HG03175 (cell line): Measurements from ENCODE around the gene ZNF420.

Experiments
- ATAC-seq: cut with Tn5 transposase; IDR thresholded peaks from one replicate; pipeline ENCODE4 v1.9.1; 2021; ENCODE audit warnings: mild to moderate bottlenecking, moderate library complexity; ENCODE audit not compliant: unreplicated experiment

The ZNF420 gene

DNA sequence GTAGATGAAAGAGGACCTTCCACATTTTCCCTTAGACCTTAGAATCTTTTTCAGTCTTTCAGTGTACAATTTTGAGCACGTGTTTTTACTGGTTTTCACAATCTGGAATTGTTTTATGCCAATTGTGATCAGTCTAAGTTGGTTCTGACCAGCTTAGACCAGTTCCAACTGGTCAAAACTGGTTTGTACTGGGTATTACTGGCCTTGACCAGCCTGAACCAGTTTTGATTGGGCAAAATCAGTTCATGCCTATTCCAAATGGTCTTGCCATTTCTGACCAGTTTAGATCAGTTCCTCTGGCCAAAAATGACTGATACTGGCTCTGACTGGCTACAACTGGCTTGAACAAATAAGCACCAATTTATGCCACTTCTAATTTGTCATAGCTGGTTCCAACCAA, 57.9 kb downstream of the ZNF420 start:
- no peak for ATAC-seq

DNA sequence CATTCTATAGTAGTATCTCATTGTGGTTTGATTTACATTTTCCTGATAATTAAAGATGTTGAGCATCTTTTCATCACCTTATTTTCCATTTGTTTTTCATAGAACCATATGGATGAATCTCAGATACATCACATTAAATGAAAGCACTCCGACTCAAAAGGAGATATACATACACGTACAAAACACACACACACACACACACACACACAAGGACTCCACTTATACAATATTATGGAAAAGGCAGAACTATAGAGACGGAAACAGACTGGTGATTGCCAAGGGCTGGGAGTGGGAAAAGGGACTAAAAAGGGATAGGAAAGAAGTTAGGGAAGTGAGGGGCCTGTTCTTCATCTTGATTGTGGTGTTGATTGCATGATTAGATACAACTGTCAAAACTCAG, 70.0 kb downstream of the ZNF420 start:
- ATAC-seq = no peak

DNA sequence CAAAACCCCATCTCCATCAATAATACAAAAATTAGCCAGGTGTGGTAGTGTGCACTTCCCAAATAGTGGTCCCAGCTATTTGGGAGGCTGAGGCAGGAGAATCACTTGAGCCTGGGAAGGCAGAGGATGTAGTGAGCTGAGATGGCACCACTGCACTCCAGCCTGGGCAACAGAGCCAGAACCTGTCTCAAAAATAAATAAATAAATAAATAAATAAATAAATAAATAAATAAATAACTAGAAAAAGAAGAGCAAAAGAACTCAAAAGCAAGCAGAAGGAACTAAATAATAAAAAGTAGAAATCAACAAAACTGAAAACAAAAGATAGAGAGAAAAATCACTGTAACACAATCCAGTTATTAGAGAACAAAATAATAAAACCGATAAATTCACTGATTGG, 81.9 kb downstream of the ZNF420 start:
- no peak for ATAC-seq

DNA sequence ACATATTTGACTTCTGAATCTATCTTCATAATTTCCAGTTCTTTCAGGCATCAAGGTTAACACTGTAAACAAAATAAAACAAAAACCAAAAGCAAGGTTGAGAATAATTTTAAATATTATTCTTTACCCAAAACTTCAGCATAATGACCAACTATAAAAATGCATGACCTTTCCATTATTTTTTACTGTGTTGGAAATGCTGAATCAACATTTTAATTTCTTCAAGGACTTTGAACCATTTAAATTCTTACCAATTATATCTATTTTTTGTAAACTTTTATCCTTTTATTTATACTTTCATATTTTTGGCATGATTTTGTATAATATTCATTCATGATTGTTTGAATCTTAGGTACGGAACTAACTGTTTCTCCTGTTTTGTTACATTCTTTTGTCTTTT, 87.4 kb downstream of the ZNF420 start:
- ATAC-seq = no peak

DNA sequence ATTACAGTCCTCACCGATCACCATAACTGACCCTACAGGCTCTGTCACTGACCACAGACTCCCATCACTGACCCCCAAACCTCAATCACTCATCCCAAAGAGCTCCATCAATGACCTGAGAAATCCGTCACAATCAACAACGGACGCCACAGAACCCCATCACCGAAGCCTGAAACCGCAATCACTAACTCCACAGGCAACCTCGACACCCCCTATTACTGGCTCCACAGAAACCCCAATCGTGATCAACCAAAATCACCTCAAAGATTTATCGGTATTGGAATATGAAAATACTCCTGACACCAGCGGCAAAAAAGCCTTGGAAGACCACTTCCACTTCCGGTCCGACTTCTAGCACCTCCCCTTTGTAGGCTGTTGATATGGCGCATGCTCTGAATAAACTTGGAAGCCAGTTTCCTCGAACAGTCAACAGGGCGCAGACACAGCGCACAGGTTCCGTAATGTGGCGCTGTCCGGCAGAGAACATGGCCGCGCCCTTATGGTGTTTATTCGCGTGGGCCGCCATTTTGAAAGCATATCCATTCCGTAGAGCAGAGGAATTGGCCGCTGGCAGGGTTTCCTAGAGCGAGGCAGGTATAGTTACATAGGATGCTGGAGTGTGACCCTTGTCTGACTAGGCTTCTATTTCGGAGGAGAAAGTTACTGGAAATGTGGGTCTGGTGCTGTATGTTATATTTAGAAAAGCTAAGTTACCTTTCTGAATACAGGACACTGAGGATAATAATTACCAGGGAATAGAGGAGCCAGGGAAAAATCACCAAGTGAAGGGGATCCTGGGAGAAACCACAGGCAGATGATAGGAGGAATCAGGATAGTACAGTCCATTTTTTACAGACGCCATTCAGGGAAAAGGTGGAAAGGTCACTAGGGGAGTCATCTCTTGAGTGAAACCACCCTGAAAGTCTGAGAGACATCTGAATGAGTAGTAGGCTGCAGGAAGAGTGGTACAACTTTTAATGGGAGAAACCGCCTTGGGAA, 94.4 kb downstream of the ZNF420 start, which contains the start of gene ZNF585A:
ZNF585A (minus strand) TSS at position 328 of the 999 bp plus-strand sequence. CDS start 2,785 bp downstream, outside the sequence.
- ATAC-seq = peak; percentile 96
